ENCODE data around the gene GXYLT1.
"Not testable (repeated sequence)": the region's sequence is repeated elsewhere in the genome, so short reads cannot be mapped to it uniquely, and the experiment has no call there.

GXYLT1 gene

DNA sequence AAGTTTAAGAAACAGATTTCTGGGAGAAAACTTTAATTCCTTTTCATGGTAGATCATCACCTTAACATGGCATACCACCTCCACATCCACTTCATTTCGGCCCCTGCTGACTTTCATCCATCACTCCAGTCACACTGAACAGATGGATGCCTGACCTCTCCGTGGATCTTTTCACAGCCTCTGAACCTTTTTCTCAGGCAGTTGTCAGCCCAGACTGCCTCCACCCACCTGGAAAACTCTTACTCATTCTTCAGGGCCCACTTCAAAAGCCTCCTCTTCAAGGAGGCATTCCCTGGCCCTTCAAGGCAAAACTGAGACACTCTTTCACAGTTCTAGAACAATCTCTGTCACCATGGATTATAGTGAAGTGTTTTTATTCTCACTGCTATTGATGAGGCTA lies 52.9 kb downstream of the GXYLT1 start:
- DNase-seq = no peak

DNA sequence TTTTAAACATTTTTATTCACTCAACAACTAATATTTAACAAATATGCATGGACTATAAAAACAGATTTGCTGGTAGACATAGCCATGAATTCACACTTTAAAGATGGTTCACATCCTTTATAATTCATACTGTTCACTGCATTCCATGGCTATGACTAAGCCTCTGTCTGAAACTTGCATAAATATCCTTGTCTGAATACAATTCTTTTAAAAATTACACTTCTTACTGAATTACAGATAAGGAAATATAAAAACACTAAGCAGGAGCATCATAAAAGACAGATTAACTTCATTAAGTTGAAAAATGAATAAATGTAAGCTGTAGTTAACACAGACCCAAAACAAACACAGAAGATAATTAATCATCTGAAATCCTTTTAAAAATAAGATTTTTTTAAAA lies 53.8 kb downstream of the GXYLT1 start:
- no peak for DNase-seq

DNA sequence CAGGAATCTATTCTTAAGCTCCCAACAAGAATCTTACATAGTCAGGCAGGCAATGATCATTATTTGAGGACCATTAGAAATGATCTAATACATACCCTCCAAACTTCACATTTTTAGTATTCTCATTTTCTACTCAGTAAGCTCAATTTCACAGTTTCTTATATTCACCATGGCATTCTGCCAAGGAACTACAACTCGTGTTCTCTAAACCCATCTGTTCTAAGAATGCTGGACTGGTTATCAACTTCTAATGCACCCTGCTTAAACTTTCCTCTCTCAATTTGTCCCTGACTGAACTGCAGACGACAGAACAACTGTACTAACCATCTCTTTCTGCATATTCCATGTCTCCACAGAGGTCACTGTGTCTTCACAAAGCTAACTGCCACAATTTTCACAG lies 58.6 kb downstream of the GXYLT1 start:
- no peak for DNase-seq

DNA sequence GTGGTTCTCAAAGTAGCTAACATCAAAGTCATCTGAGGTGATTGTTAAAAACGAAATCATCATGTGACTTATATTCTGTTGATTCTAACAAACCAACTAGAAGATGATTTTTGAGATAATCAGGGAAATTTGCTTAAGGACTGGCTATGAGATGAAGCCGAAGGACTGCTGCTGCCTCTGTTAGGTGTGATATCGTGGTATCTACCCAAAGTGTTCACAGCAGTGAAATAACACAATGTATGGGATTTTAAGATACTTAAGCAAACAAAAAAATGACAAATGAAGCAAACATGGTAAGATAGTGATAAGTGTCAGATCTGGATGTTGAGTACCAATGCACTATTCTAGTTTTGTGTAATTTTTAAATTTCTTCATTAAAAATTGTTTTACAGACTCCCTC lies 59.1 kb downstream of the GXYLT1 start:
- no peak for DNase-seq

- DNase-seq = no peak
Measured at GRCh38 chr12:42084522-42084921, 60.2 kb downstream of the GXYLT1 start.

DNA sequence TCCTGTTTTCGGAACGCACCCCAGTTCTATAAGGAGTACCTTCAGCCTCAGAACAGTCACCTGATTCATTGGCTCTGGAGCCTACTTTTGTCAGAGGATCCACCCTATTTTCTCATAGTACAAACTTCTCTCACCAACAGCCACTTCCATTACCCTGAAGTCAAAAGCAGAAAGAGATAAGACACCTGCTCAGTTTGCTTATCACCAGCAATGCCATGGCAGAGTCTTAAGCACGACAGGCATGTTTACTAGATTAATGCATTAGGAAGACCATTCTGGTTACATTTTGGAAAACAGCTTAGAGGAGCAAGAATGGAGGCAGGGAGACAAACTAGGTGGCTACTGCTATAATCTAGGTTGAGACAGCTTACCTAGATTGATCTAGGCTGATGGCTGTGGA lies 67.7 kb downstream of the GXYLT1 start:
- DNase-seq = no peak

GRCh38 chr12:42070036-42070435 lies 74.6 kb downstream of the GXYLT1 start:
- no peak for DNase-seq

- DNase-seq = no peak
Measured at GRCh38 chr12:42059127-42059526, 85.5 kb downstream of the GXYLT1 start.

DNA sequence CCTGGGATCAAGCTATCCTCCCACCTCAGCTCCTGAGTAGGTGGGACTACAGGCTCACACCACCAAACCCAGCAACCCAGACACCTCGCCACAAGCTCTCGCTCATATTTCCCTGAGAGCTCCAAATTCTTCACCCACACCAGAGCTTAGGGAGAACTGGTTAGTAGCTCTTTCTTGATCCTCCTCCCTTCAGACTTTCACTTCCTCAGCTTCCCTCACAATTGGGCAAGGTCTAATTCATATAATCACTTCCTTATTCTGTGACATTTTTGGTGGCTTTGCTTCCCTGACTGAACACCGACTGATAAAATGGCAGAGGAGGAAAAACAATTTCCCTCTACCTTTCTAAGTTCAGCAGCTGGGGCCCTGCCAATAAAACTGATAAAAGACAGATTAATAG lies 88.5 kb downstream of the GXYLT1 start:
- no peak for DNase-seq

GRCh38 chr12:42053456-42053855 lies 91.2 kb downstream of the GXYLT1 start:
- no peak for DNase-seq

- not testable (repeated sequence) for DNase-seq
Measured at GRCh38 chr12:42048980-42049379, 95.7 kb downstream of the GXYLT1 start.

DNA sequence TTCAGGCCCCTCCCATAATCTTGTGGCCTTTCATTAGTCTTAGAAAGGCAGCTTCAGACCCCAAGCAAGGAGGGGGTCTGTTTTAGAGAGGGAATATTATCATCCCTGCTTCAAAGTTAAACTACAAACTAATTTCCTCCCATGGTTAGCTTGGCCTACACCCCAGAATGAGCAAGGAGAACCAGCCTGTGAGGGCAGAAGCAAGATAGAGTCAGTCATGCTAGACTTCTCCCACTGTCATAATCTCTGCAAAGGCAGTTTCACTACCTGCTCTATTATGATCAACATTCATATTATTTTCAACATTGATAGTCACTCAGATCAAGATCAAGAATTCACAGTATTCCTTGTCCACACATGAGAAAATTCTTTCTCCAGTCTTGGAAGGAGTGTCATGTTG lies 105.1 kb downstream of the GXYLT1 start:
- no peak for DNase-seq

DNA sequence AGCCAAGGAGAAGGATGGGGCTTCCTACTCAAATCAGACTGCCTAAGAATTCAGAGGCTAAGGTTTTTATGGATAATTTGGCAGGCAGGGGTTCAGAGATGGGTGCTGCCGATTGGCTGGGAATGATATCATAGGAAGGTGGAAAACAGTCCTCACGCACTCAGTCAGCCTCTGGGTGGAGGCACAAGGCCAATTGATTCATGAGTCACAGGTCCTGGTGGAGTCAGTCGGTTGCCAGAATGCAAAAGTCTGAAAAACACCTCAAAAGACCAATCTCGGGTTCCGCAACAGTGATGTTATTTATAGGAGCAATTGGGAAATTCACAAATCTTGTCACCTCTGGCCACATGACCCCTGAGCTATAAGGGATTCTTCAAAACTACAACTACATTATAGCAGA lies 105.5 kb downstream of the GXYLT1 start:
- DNase-seq = no peak

- DNase-seq = no peak
Measured at GRCh38 chr12:42031847-42032564, 112.7 kb downstream of the GXYLT1 start.

All from NCI-H2029 treated with DMSO at 0.1 percent for 48 hours (cell line).